Anterior cingulate cortex (tissue), 58 donors: ENCODE data around the gene KCNG2.

Experiments
- DNase-seq, 58 donors: peaks; one replicate each; lab custom pipeline; 2025; lab: John Stamatoyannopoulos, UW

Gene KCNG2

GRCh38 chr18:79878741-79879378 is 81.1 kb downstream of the KCNG2 start:
- DNase-seq: no peak

- DNase-seq: no peak
These were observed 81.8 kb downstream of the KCNG2 start for GRCh38 chr18:79879566-79879965.

- DNase-seq: peak in 19 of 58 donors; percentile 20 to 61 (median 39)
These were observed 84.0 kb downstream of the KCNG2 start for GRCh38 chr18:79881695-79882094.

- no peak for DNase-seq
These were observed 84.9 kb downstream of the KCNG2 start for GRCh38 chr18:79882522-79883241.

- no peak for DNase-seq
These were observed 85.9 kb downstream of the KCNG2 start for GRCh38 chr18:79883461-79884293.

- DNase-seq: no peak
These were observed 86.7 kb downstream of the KCNG2 start for GRCh38 chr18:79884294-79884962.

- no peak for DNase-seq
These were observed 87.4 kb downstream of the KCNG2 start for GRCh38 chr18:79884963-79885728.

GRCh38 chr18:79887181-79888000 is 89.7 kb downstream of the KCNG2 start:
- no peak for DNase-seq

- no peak for DNase-seq
These were observed 90.3 kb downstream of the KCNG2 start for GRCh38 chr18:79888016-79888415.

GRCh38 chr18:79889569-79889968 is 91.8 kb downstream of the KCNG2 start:
- no peak for DNase-seq

- no peak for DNase-seq
These were observed 92.9 kb downstream of the KCNG2 start for GRCh38 chr18:79890674-79891073.

GRCh38 chr18:79896738-79897137 is 99.0 kb downstream of the KCNG2 start:
- no peak for DNase-seq

- no peak for DNase-seq
These were observed 100.3 kb downstream of the KCNG2 start for GRCh38 chr18:79897940-79898625.

GRCh38 chr18:79898952-79899608 is 101.3 kb downstream of the KCNG2 start:
- no peak for DNase-seq

GRCh38 chr18:79899609-79900445 is 102.1 kb downstream of the KCNG2 start:
- DNase-seq: no peak

- DNase-seq: no peak
These were observed 103.2 kb downstream of the KCNG2 start for GRCh38 chr18:79900610-79901570.
